Caco-2 (cell line): ENCODE data around the gene TMEM14B. TPM values are rescaled to one million over a fixed set of nuclear protein-coding genes. Genes with fewer than 3 reads are reported as not detected.

Experiments
- BruUV-seq: library from RNA; stranded (reverse); fragments of 400-500 nt; replicated peaks from 2 replicates; lab custom pipeline; 2021; lab: Mats Ljungman, UMichigan
- CTCF ChIA-PET: fragments of 300-600 bp; sonication (Branson Sonifier 250); formaldehyde crosslinking; loops from one replicate; lab custom pipeline; 2022; ENCODE audit warnings: antibody characterized with exemption; lab: Charles Lee
- POLR2A ChIA-PET: fragments of 300-600 bp; sonication (Branson Sonifier 250); formaldehyde crosslinking; loops from one replicate; lab custom pipeline; 2022; ENCODE audit warnings: antibody characterized with exemption; lab: Charles Lee
- DNase-seq, 2 experiments: peaks; one replicate each; pipeline versions ENCODE4 v3.0.0 to v3.0.0-alpha.2; 2020 to 2022
- H3K27me3 ChIP-seq: replicated peaks from 2 replicates; pipeline ENCODE4 v1.6.0; 2011; ENCODE audit warnings: low read length; ENCODE audit not compliant: control insufficient read depth, insufficient read depth
- H3K36me3 ChIP-seq: 2 replicates; pipeline ENCODE4 v1.5.1; 2011; ENCODE audit warnings: low read length; ENCODE audit not compliant: control insufficient read depth, insufficient read depth
- H3K4me1 ChIP-seq: fragments of 250-450 bp; sonication (Bioruptor Pico); 2 replicates; pipeline ENCODE4 v1.5.1; 2020; ENCODE audit warnings: mild to moderate bottlenecking
- H3K4me3 ChIP-seq: 2 replicates; pipeline ENCODE4 v1.5.1; 2011; ENCODE audit warnings: low read depth, mild to moderate bottlenecking, control low read depth, low read length
- H3K9me3 ChIP-seq: fragments of 250-450 bp; sonication (Bioruptor Pico); 2 replicates; pipeline ENCODE4 v1.5.1; 2020; ENCODE audit warnings: mild to moderate bottlenecking, moderate library complexity
- H3K27ac Mint-ChIP-seq: one replicate; pipeline ENCODE4 v1.8.0; 2022; ENCODE audit warnings: mixed read lengths; ENCODE audit not compliant: unreplicated experiment
- H3K27me3 Mint-ChIP-seq: one replicate; pipeline ENCODE4 v1.8.0; 2022; ENCODE audit warnings: mixed read lengths; ENCODE audit not compliant: insufficient read depth, unreplicated experiment
- H3K36me3 Mint-ChIP-seq: one replicate; pipeline ENCODE4 v1.8.0; 2022; ENCODE audit warnings: mild to moderate bottlenecking, mixed read lengths; ENCODE audit not compliant: insufficient read depth, unreplicated experiment
- H3K4me1 Mint-ChIP-seq: one replicate; pipeline ENCODE4 v1.8.0; 2022; ENCODE audit warnings: low read depth, mixed read lengths; ENCODE audit not compliant: unreplicated experiment
- H3K4me3 Mint-ChIP-seq: one replicate; pipeline ENCODE4 v1.8.0; 2022; ENCODE audit warnings: mild to moderate bottlenecking, moderate library complexity, mixed read lengths; ENCODE audit not compliant: unreplicated experiment
- H3K9me3 Mint-ChIP-seq: one replicate; pipeline ENCODE4 v1.8.0; 2022; ENCODE audit warnings: mixed read lengths; ENCODE audit not compliant: unreplicated experiment
- intact Hi-C: fragments of 100-400 bp; cut with micrococcal nuclease; formaldehyde crosslinking; loops from one replicate; pipeline ENCODE4 v1.10.0; 2022; ENCODE audit not compliant: unreplicated experiment
- total RNA-seq: library from RNA; stranded (reverse); gene quantifications from 2 replicates; pipeline ENCODE4 v1.2.3, GENCODE V29; 2022
- TF ChIP-seq, protein P1 (sequence below), 2 experiments: fragments of 200-600 bp in 1 of 2; IDR thresholded peaks; 1 replicate in 1 of 2; 2 replicates in 1 of 2; pipeline versions ENCODE4 v1.5.1 to v1.8.0; 2011 to 2022; ENCODE audit warnings: antibody characterized with exemption in 1 of 2, control low read depth in 1 of 2, inconsistent platforms in 1 of 2, low read depth in 1 of 2, low read length in 1 of 2, mild to moderate bottlenecking in 1 of 2, moderate library complexity in 1 of 2; ENCODE audit not compliant: insufficient read depth in 1 of 2, severe bottlenecking in 1 of 2, unreplicated experiment in 1 of 2

TMEM14B gene
- total RNA-seq, 1 experiment from 2014 or later = 105 TPM

DNA sequence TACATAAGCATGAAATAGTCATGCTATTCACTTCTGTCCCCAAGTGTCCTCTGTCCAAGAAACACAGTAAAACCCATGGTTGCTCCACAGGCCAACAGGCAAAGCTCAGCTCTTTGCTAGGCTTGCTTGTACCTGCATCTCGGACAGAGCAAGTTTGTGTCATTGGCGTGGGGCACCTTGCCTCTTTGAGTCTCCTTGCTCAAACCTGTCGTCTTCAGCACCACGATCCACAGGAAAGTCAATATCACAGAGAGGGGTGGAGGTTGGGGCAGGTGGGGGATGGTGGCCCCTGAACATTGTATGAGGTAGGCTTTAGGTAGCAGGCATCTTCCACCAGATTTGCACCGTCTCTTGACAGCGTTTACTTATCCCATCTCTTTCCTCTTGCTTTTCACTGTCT lies 4.1 kb upstream of the TMEM14B start:
- Mint-ChIP-seq H3K4me3 (no peak overlapping the region), H3K9me3 (no peaks in the 10 kb centered on the region), H3K4me1 (peaks cover 8% of the 10 kb centered on the region), H3K27ac (no peak overlapping the region), H3K36me3 (peaks cover 9% of the 10 kb centered on the region), H3K27me3 (no peaks in the 10 kb centered on the region)
- H3K4me3 ChIP-seq = no peak overlapping the region
- CTCF ChIA-PET = no interaction called here
- TF ChIP-seq, protein P1, sequence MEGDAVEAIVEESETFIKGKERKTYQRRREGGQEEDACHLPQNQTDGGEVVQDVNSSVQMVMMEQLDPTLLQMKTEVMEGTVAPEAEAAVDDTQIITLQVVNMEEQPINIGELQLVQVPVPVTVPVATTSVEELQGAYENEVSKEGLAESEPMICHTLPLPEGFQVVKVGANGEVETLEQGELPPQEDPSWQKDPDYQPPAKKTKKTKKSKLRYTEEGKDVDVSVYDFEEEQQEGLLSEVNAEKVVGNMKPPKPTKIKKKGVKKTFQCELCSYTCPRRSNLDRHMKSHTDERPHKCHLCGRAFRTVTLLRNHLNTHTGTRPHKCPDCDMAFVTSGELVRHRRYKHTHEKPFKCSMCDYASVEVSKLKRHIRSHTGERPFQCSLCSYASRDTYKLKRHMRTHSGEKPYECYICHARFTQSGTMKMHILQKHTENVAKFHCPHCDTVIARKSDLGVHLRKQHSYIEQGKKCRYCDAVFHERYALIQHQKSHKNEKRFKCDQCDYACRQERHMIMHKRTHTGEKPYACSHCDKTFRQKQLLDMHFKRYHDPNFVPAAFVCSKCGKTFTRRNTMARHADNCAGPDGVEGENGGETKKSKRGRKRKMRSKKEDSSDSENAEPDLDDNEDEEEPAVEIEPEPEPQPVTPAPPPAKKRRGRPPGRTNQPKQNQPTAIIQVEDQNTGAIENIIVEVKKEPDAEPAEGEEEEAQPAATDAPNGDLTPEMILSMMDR (IDR thresholded peaks at IDR 0.05; ENCODE audit: insufficient read depth in 1 of 2, low read depth in 1 of 2, low read length in 1 of 2, severe bottlenecking in 1 of 2, unreplicated experiment in 1 of 2) = no peak
- H3K36me3 ChIP-seq = no peaks in the 10 kb centered on the region
- POLR2A ChIA-PET = no interaction called here
- H3K27me3 ChIP-seq = no peaks in the 10 kb centered on the region
- no peak for DNase-seq
- intact Hi-C loops = no loop called here
- H3K9me3 ChIP-seq = no peaks in the 10 kb centered on the region
- no TSS peak for BruUV-seq
- peaks cover 2% of the 10 kb centered on the region for H3K4me1 ChIP-seq

DNA sequence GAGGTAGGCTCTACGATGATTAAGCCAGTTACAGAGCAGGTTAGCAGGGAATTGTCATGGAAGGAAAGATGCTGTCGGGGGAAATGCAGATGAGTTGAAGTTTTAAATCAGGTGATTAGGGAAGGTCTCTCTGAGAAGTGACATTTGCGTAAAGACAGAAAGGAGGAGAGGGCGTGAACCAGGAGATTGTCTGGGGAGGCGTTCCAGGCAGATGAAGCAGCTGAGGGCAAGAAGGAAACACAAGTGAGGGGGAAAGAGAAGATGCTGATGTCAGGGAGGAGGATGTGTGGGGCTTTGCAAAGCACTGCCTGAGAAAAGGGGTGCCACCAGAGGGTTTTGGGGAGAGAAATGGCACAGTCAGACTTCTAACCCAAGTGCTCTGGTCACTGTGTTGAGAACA lies 2.5 kb upstream of the TMEM14B start:
- Histone ChIP-seq H3K4me1 (peaks cover 16% of the 10 kb centered on the region), H3K27me3 (no peaks in the 10 kb centered on the region), H3K36me3 (no peaks in the 10 kb centered on the region), H3K4me3 (no peak overlapping the region), H3K9me3 (no peaks in the 10 kb centered on the region)
- Mint-ChIP-seq H3K27ac (no peak overlapping the region), H3K27me3 (no peaks in the 10 kb centered on the region), H3K36me3 (peaks cover 13% of the 10 kb centered on the region), H3K4me1 (peaks cover 11% of the 10 kb centered on the region), H3K4me3 (no peak overlapping the region), H3K9me3 (no peaks in the 10 kb centered on the region)
- TF ChIP-seq, protein P1 (IDR thresholded peaks at IDR 0.05; ENCODE audit: insufficient read depth in 1 of 2, low read depth in 1 of 2, low read length in 1 of 2, severe bottlenecking in 1 of 2, unreplicated experiment in 1 of 2) = no peak
- no TSS peak for BruUV-seq
- POLR2A ChIA-PET = no interaction called here
- DNase-seq = no peak
- CTCF ChIA-PET = no interaction called here
- intact Hi-C loops = no loop called here

DNA sequence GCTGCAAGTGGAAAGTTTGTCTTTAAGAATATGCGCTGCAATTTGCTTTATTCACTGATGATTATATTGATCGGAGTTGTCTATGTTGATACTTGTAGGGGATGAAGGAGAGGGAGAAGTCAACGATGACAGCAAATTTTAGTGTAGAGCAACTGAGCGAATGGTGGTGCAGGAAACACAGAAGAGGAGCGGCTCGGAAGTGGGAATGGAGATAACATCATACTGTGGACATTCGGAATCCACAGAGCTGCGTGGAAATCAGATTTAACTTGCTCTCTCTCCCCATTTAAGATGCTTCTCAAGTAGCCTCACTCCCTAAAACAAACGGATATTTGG lies 722 bp upstream of the TMEM14B start:
- Mint-ChIP-seq H3K4me3 (peak overlapping the region; percentile 77), H3K4me1 (peaks cover 20% of the 10 kb centered on the region), H3K27me3 (no peaks in the 10 kb centered on the region), H3K27ac (peak overlapping the region; percentile 94), H3K9me3 (no peaks in the 10 kb centered on the region), H3K36me3 (peaks cover 31% of the 10 kb centered on the region)
- H3K4me3 ChIP-seq = peak overlapping the region; percentile 44
- TF ChIP-seq, protein P1 (IDR thresholded peaks at IDR 0.05; ENCODE audit: insufficient read depth in 1 of 2, low read depth in 1 of 2, low read length in 1 of 2, severe bottlenecking in 1 of 2, unreplicated experiment in 1 of 2) = no peak
- ChIA-PET POLR2A (interaction anchor here (0.5 to 2.6 kb wide), 7 partner anchors 11 to 277 kb away, joined by 3 to 36 read pairs (median 4); partner anchors contain the start of genes C6orf52, PAK1IP1 and TMEM14C), CTCF (interaction anchor here (1.1 kb wide), 1 partner anchor 24 kb away, joined by 3 read pairs; the partner anchor contains the start of gene TMEM14C)
- TSS peak; percentile 80 for BruUV-seq
- intact Hi-C loops = loop anchor here (1.0 to 2.0 kb wide), 3 partner anchors 12 to 52 kb away; partner anchors contain the start of genes C6orf52 and PAK1IP1
- peaks cover 23% of the 10 kb centered on the region for H3K4me1 ChIP-seq
- peaks cover 2% of the 10 kb centered on the region; the same call in 1 of the 2 replicates for H3K36me3 ChIP-seq
- no peak for DNase-seq
- no peaks in the 10 kb centered on the region for H3K9me3 ChIP-seq
- no peaks in the 10 kb centered on the region for H3K27me3 ChIP-seq
